HepG2 (cell line): ENCODE data around the gene STUM. TPM values are rescaled to one million over a fixed set of nuclear protein-coding genes. Genes with fewer than 3 reads are reported as not detected.

Source experiments
- ATAC-seq: fragments of 200-7000 bp; cut with Tn5 transposase; 3 replicates; pipeline ENCODE4 v1.9.1; 2020; ENCODE audit warnings: mild to moderate bottlenecking, moderate library complexity
- BruUV-seq: library from RNA; stranded (reverse); fragments of 400-500 nt; replicated peaks from 2 replicates; lab custom pipeline; 2021; lab: Mats Ljungman, UMichigan
- CTCF ChIA-PET: fragments of 300-600 bp; formaldehyde crosslinking; extraction: SDS; loops from one replicate; lab custom pipeline; 2021; ENCODE audit warnings: low total read pairs, inconsistent platforms, low intra/inter-chr PET ratio; lab: Yijun Ruan, JAX
- POLR2A ChIA-PET: fragments of 350-600 bp; sonication (Branson Sonifier 250); formaldehyde crosslinking; loops from one replicate; lab custom pipeline; 2020; ENCODE audit warnings: antibody characterized with exemption, inconsistent platforms; lab: Yijun Ruan, JAX
- DNase-seq: peaks from one replicate; pipeline ENCODE4 v3.0.0-alpha.2; 2015; ENCODE audit warnings: low spot score
- FAIRE-seq: peaks from 3 replicates; lab custom pipeline; 2011; peaks lifted over from hg19 to GRCh38; lab: Jason Lieb, UNC
- H2AFZ ChIP-seq: one replicate; pipeline ENCODE4 v1.6.1; 2011; ENCODE audit warnings: low read length, inconsistent platforms
- H3K27ac ChIP-seq: fragments of 300-600 bp; 3 replicates; pipeline ENCODE4 v1.8.0; 2011; ENCODE audit warnings: mixed run types, mild to moderate bottlenecking, mixed read lengths, low read length, inconsistent platforms; ENCODE audit not compliant: insufficient read depth; ENCODE audit errors: extremely low read length
- H3K27me3 ChIP-seq, 2 experiments: fragments of 200-600 bp in 1 of 2; 2 replicates in 1 of 2; 3 replicates in 1 of 2; pipeline versions ENCODE4 v1.6.0 to v1.8.0; 2011; ENCODE audit warnings: low read length in 2 of 2, mild to moderate bottlenecking in 2 of 2, moderate library complexity in 2 of 2, inconsistent platforms in 1 of 2; ENCODE audit not compliant: insufficient read depth in 2 of 2, control insufficient read depth in 1 of 2
- H3K36me3 ChIP-seq, 2 experiments: fragments of 200-600 bp in 1 of 2; replicated peaks in 1 of 2; 2 replicates in 1 of 2; 3 replicates in 1 of 2; pipeline versions ENCODE4 v1.5.1 to v1.8.0; 2011; ENCODE audit warnings: low read length in 2 of 2, inconsistent platforms in 1 of 2; ENCODE audit not compliant: insufficient read depth in 2 of 2, control insufficient read depth in 1 of 2
- H3K4me1 ChIP-seq: 2 replicates; pipeline ENCODE4 v1.5.1; 2012; ENCODE audit warnings: low read length, inconsistent platforms; ENCODE audit not compliant: insufficient read depth
- H3K4me2 ChIP-seq: 2 replicates; pipeline ENCODE4 v1.6.0; 2011; ENCODE audit warnings: low read depth, low read length, inconsistent platforms
- H3K4me3 ChIP-seq, 3 experiments: fragments of 200-600 bp in 1 of 3; sonication (generic), shearing (Covaris generic) in 1 of 3; replicated peaks in 1 of 3; 2 replicates each; pipeline ENCODE4 v1.5.1; 2011 to 2016; ENCODE audit warnings: low read length in 3 of 3, inconsistent platforms in 2 of 3, low read depth in 2 of 3, mild to moderate bottlenecking in 2 of 3, control low read depth in 1 of 3, mixed read lengths in 1 of 3; ENCODE audit not compliant: insufficient read depth in 1 of 3
- H3K79me2 ChIP-seq: one replicate; pipeline ENCODE4 v1.6.1; 2011; ENCODE audit warnings: low read length, inconsistent platforms; ENCODE audit not compliant: insufficient read depth
- H3K9ac ChIP-seq: 2 replicates; pipeline ENCODE4 v1.6.0; 2011; ENCODE audit warnings: mild to moderate bottlenecking, low read depth, low read length, inconsistent platforms; ENCODE audit not compliant: insufficient read depth
- H3K9me3 ChIP-seq: 2 replicates; pipeline ENCODE4 v1.5.1; 2012; ENCODE audit warnings: mild to moderate bottlenecking, low read length
- H4K20me1 ChIP-seq: 2 replicates; pipeline ENCODE4 v1.6.0; 2011; ENCODE audit warnings: inconsistent platforms, mild to moderate bottlenecking, low read length, moderate library complexity; ENCODE audit not compliant: insufficient read depth
- HMGA1 ChIP-seq: sonication (generic); formaldehyde crosslinking; conservative IDR thresholded peaks from 2 replicates; pipeline ENCODE4 v1.4.0; 2020; ENCODE audit warnings: missing genetic modification reagents
- MAFK ChIP-seq, 2 experiments: IDR thresholded peaks in 1 of 2; conservative IDR thresholded peaks in 1 of 2; 2 replicates each; pipeline ENCODE4 v1.6.1; 2011; ENCODE audit warnings: improper control_type of control experiment in 2 of 2, low read length in 2 of 2
- RXRB ChIP-seq: IDR thresholded peaks from 2 replicates; pipeline ENCODE4 v1.6.1; 2016; ENCODE audit warnings: borderline replicate concordance, missing genetic modification reagents, missing compliant biosample characterization
- SETDB1 ChIP-seq: sonication (generic); formaldehyde crosslinking; IDR thresholded peaks from 2 replicates; pipeline ENCODE4 v1.5.1; 2020; ENCODE audit warnings: missing genetic modification reagents, mild to moderate bottlenecking, borderline replicate concordance
- SNAPC5 ChIP-seq: sonication (generic); formaldehyde crosslinking; IDR thresholded peaks from 2 replicates; pipeline ENCODE4 v1.8.1; 2023; ENCODE audit warnings: mild to moderate bottlenecking, missing genetic modification reagents, borderline replicate concordance
- SP140L ChIP-seq: sonication (generic); formaldehyde crosslinking; IDR thresholded peaks from 2 replicates; pipeline ENCODE4 v1.4.0; 2020; ENCODE audit warnings: missing genetic modification reagents, borderline replicate concordance
- TCF7 ChIP-seq: sonication (generic); IDR thresholded peaks from 2 replicates; pipeline ENCODE4 v1.6.1; 2016; ENCODE audit warnings: antibody characterized with exemption, low read depth
- ZBTB21 ChIP-seq: sonication (generic); formaldehyde crosslinking; IDR thresholded peaks from 2 replicates; pipeline ENCODE4 v1.4.0; 2020; ENCODE audit warnings: missing genetic modification reagents
- ZBTB8A ChIP-seq: sonication (generic); formaldehyde crosslinking; IDR thresholded peaks from 2 replicates; pipeline ENCODE4 v1.4.0; 2020; ENCODE audit warnings: mild to moderate bottlenecking, low read depth, missing genetic modification reagents, borderline replicate concordance
- ZFP41 ChIP-seq: sonication (generic); formaldehyde crosslinking; IDR thresholded peaks from 2 replicates; pipeline ENCODE4 v1.4.0; 2020; ENCODE audit warnings: mild to moderate bottlenecking, missing genetic modification reagents, borderline replicate concordance
- ZKSCAN5 ChIP-seq: sonication (generic); formaldehyde crosslinking; IDR thresholded peaks from 2 replicates; pipeline ENCODE4 v1.5.1; 2020; ENCODE audit warnings: mild to moderate bottlenecking, missing genetic modification reagents
- ZNF468 ChIP-seq: sonication (generic); formaldehyde crosslinking; IDR thresholded peaks from 2 replicates; pipeline ENCODE4 v1.8.0; 2022; ENCODE audit warnings: mild to moderate bottlenecking, moderate library complexity, missing genetic modification reagents
- ZNF558 ChIP-seq: sonication (generic); formaldehyde crosslinking; IDR thresholded peaks from 2 replicates; pipeline ENCODE4 v1.9.0; 2022; ENCODE audit warnings: mild to moderate bottlenecking, missing genetic modification reagents, borderline replicate concordance
- ZNF75D ChIP-seq: sonication (generic); formaldehyde crosslinking; IDR thresholded peaks from 2 replicates; pipeline ENCODE4 v1.8.1; 2023; ENCODE audit warnings: missing genetic modification reagents, mild to moderate bottlenecking, borderline replicate concordance
- ZNF878 ChIP-seq: sonication (generic); formaldehyde crosslinking; IDR thresholded peaks from 2 replicates; pipeline ENCODE4 v1.8.1; 2023; ENCODE audit warnings: mild to moderate bottlenecking, missing genetic modification reagents, moderate library complexity
- WGBS: methylation state at CpG from one replicate; pipeline ENCODE4 v1.1.6; 2017; ENCODE audit warnings: low lambda C conversion rate; 5-methylcytosine and 5-hydroxymethylcytosine counted together
- in situ Hi-C: cut with HindIII; loops from 2 replicates; pipeline ENCODE4 v1.10.0; 2017; ENCODE audit warnings: low pct_unique_long_range_greater_than_20kb; ENCODE audit not compliant: extremely low pct_ligation_motif_present
- intact Hi-C: fragments of 100-400 bp; cut with micrococcal nuclease; formaldehyde crosslinking; loops from one replicate; pipeline ENCODE4 v1.10.0; 2022; ENCODE audit not compliant: unreplicated experiment
- polyA plus RNA-seq, 8 experiments: library from polyadenylated mRNA; depleted of rRNA in 3 of 8; stranded (reverse) in 7 of 8; unstranded in 1 of 8; fragments of >200 nt; fragmentation: Illumina TruSeq in 4 of 8; extraction: Trizol in 4 of 8; gene quantifications; 2 replicates each; pipeline versions ENCODE4 v1.2.1 to v1.2.3, GENCODE V29; 2011 to 2016; ENCODE audit warnings: low read depth in 4 of 8, missing spikeins in 1 of 8, mixed read lengths in 1 of 8; ENCODE audit not compliant: insufficient read depth in 1 of 8
- total RNA-seq, 5 experiments: library from RNA; depleted of rRNA; stranded (reverse); fragments of >200 nt; fragmentation: Illumina TruSeq; extraction: Trizol; gene quantifications; 2 replicates each; pipeline ENCODE4 v1.2.3, GENCODE V29; 2016; ENCODE audit warnings: low read depth in 1 of 5
- TF ChIP-seq, protein P1 (sequence below): sonication (generic); formaldehyde crosslinking; IDR thresholded peaks from 2 replicates; pipeline ENCODE4 v1.4.0; 2020; ENCODE audit warnings: missing genetic modification reagents
- TF ChIP-seq, protein P2 (sequence below): sonication (generic); formaldehyde crosslinking; IDR thresholded peaks from 2 replicates; pipeline ENCODE4 v1.8.1; 2023; ENCODE audit warnings: mild to moderate bottlenecking, missing genetic modification reagents

Gene STUM
- total and polyA plus RNA-seq, 2 of the 13 experiments (the other 11 are each of a cell fraction or from before 2014, with no cell fraction given): not detected

DNA sequence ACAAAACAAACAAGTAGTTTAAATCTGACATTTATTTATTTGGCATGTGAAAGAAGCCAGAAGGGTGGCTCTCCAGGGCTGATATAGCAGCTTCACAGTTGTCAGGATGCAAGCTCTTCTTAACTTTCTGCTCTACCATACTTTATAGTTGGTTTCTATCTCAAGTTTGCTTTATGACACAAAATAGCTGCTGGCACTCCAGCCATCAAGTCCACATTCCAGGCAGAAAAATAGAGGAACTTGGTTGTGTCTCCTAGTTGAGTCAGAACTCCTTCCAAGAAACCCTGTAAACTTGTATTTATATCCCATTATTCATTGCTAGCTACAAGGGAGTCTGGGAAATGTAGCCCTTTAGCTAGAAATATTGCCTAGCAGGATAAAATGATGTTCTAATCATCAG lies 24.0 kb upstream of the STUM start:
- Histone ChIP-seq H3K27me3 (peaks cover 0 to 10% of the 10 kb centered on the region in 2 experiments; a peak in 1 of 5 replicates), H3K9me3 (no peaks in the 10 kb centered on the region), H3K79me2 (no peaks in the 10 kb centered on the region), H3K9ac (no peak overlapping the region), H4K20me1 (no peaks in the 10 kb centered on the region), H3K4me3 (no peak overlapping the region), H2AFZ (no peak overlapping the region), H3K27ac (no peak overlapping the region), H3K4me2 (no peak overlapping the region), H3K4me1 (no peaks in the 10 kb centered on the region), H3K36me3 (no peaks in the 10 kb centered on the region)
- intact Hi-C loops (no loop called here), in situ Hi-C loops (no loop called here)
- CTCF ChIA-PET: no interaction called here
- BruUV-seq: no TSS peak
- POLR2A ChIA-PET: no interaction called here
- DNase-seq: no peak
- FAIRE-seq: no peak
- TF ChIP-seq SP140L (CRISPR knock-in tag): no peak
- no peak for TF ChIP-seq MAFK (conservative IDR thresholded peaks at IDR 0.05 in 1 of 2, IDR thresholded peaks at IDR 0.05 in 1 of 2; ENCODE audit: low read length in 2 of 2)
- TF ChIP-seq, protein P1, sequence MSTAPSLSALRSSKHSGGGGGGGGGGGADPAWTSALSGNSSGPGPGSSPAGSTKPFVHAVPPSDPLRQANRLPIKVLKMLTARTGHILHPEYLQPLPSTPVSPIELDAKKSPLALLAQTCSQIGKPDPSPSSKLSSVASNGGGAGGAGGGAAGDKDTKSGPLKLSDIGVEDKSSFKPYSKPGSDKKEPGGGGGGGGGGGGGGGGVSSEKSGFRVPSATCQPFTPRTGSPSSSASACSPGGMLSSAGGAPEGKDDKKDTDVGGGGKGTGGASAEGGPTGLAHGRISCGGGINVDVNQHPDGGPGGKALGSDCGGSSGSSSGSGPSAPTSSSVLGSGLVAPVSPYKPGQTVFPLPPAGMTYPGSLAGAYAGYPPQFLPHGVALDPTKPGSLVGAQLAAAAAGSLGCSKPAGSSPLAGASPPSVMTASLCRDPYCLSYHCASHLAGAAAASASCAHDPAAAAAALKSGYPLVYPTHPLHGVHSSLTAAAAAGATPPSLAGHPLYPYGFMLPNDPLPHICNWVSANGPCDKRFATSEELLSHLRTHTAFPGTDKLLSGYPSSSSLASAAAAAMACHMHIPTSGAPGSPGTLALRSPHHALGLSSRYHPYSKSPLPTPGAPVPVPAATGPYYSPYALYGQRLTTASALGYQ: no peak
- TF ChIP-seq ZKSCAN5 (CRISPR knock-in tag): no peak
- TF ChIP-seq ZBTB21 (CRISPR knock-in tag): no peak
- no peak for TF ChIP-seq SETDB1 (CRISPR knock-in tag)
- no peak for ATAC-seq

DNA sequence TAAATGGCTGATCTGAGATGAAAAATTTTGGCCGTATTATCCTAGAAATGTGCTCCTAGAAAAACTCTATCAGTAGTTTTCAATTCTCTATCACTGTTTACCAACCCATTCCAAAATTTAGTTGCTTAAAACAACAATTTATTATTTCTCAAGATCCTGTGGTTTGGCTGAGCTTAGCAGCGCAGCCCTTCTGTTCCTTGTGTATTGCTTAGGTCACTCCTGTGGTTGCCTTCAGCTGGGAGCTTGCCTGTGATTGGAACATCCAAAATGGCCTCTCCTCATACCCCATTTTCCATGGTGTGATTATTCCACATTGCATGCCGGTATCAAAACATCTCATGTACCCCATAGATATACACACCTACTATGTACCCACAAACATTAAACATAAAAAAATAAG lies 22.8 kb upstream of the STUM start:
- BruUV-seq: no TSS peak
- WGBS: 68% methylated on average over 3 of the region's 3 CpGs
- ChIA-PET POLR2A (no interaction called here), CTCF (no interaction called here)
- Histone ChIP-seq H3K9me3 (no peaks in the 10 kb centered on the region), H3K9ac (no peak overlapping the region), H3K4me3 (no peak overlapping the region), H3K36me3 (no peaks in the 10 kb centered on the region), H3K4me1 (no peaks in the 10 kb centered on the region), H3K27ac (no peak overlapping the region), H3K4me2 (no peak overlapping the region), H2AFZ (no peak overlapping the region), H3K79me2 (no peaks in the 10 kb centered on the region), H4K20me1 (no peaks in the 10 kb centered on the region), H3K27me3 (peaks cover 0 to 13% of the 10 kb centered on the region in 2 experiments; a peak in 1 of 5 replicates)
- no peak for FAIRE-seq
- intact Hi-C loops: no loop called here
- in situ Hi-C loops: no loop called here
- DNase-seq: no peak
- no peak for ATAC-seq
- TF ChIP-seq ZNF878 (CRISPR knock-in tag) (no peak), ZFP41 (CRISPR knock-in tag) (no peak), ZNF468 (CRISPR knock-in tag) (no peak), ZBTB8A (CRISPR knock-in tag) (no peak), ZNF558 (CRISPR knock-in tag) (no peak), RXRB (CRISPR knock-in tag) (no peak), HMGA1 (no peak), TCF7 (no peak), SNAPC5 (no peak), ZNF75D (CRISPR knock-in tag) (no peak)
- TF ChIP-seq, protein P2, sequence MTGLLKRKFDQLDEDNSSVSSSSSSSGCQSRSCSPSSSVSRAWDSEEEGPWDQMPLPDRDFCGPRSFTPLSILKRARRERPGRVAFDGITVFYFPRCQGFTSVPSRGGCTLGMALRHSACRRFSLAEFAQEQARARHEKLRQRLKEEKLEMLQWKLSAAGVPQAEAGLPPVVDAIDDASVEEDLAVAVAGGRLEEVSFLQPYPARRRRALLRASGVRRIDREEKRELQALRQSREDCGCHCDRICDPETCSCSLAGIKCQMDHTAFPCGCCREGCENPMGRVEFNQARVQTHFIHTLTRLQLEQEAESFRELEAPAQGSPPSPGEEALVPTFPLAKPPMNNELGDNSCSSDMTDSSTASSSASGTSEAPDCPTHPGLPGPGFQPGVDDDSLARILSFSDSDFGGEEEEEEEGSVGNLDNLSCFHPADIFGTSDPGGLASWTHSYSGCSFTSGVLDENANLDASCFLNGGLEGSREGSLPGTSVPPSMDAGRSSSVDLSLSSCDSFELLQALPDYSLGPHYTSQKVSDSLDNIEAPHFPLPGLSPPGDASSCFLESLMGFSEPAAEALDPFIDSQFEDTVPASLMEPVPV (CRISPR knock-in tag): no peak
